ENCODE results near the gene CLDN9.

CLDN9 gene

DNA sequence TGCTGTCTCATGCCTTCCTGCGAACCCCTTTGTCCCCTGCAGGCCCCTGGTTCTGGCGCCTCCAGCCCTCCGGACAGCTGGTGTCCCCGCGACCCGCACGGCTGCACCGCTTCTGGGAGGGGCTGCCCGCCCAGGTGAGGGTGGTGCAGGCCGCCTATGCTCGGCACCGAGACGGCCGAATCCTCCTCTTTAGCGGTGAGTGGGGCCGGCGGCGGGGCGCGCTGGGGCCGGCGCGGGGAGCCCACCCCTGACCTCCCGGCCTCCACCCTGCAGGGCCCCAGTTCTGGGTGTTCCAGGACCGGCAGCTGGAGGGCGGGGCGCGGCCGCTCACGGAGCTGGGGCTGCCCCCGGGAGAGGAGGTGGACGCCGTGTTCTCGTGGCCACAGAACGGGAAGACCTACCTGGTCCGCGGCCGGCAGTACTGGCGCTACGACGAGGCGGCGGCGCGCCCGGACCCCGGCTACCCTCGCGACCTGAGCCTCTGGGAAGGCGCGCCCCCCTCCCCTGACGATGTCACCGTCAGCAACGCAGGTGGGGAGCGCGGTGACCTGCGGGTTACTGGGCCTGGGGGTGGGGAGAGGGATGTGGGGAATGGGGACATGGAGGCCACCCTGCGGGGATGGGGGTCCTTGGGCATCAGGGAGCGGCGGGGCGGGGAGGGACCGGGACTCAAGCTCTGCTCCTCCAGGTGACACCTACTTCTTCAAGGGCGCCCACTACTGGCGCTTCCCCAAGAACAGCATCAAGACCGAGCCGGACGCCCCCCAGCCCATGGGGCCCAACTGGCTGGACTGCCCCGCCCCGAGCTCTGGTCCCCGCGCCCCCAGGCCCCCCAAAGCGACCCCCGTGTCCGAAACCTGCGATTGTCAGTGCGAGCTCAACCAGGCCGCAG lies 45.7 kb downstream of the CLDN9 start:
- peak; percentile 39 for DNase-seq

DNA sequence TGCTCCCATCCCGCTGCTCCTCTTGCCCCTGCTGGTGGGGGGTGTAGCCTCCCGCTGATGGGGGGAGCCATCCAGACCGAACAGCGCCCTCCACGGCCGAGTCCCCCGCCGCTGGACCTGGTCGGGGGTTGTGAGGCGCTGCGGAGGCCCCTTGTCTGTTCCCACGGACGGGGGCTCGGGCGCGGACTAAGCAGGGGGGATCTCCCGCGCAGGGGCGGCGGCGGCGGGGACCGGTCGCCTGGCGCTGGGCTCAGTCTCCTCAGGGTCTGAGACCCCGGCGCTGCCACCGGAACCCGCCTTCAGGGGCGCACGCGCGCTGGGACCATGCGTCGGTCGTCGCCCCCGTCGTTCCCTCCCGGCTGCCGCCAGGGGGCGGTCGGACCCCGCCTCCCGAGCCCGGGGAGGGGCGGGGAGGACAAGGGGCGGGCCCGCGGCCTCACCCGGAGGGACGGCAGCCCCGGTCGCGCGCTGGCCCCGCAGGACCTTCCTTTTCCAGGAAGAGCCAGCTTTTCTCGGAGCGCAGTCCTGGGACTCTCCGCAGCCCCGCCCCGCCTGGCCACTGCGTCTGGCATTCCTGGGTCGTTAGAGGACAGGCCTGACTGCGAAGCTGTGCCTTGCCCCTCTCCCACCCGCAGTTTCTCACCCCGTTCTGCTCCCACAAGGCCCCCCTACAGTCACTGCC lies 46.5 kb downstream of the CLDN9 start:
- DNase-seq, result peak; percentile 59

DNA sequence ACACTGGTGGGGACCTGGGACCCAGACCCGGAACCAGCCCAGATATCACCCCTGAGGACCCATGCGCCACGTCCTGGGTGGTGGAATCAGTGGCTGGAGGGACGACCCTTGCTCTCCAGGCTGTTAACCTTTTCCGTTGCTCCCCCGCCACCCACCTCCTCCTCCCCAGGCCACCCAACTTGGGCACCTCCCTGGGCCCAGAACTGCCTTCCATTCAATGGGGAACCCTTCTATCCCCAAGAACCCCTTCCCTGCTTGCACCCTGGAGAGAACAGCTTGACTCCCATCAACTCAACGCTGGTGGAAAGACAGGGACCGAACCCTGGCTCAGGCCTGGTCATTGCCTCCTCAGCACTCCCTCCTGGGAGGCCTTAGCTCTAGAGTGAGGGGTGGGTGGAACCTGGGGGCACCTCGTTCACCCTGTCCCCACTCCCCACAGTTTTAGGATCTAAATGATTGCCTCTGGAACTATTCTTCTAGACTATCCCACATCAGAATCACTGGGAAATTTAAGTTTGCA lies 47.1 kb downstream of the CLDN9 start:
- no peak for DNase-seq

DNA sequence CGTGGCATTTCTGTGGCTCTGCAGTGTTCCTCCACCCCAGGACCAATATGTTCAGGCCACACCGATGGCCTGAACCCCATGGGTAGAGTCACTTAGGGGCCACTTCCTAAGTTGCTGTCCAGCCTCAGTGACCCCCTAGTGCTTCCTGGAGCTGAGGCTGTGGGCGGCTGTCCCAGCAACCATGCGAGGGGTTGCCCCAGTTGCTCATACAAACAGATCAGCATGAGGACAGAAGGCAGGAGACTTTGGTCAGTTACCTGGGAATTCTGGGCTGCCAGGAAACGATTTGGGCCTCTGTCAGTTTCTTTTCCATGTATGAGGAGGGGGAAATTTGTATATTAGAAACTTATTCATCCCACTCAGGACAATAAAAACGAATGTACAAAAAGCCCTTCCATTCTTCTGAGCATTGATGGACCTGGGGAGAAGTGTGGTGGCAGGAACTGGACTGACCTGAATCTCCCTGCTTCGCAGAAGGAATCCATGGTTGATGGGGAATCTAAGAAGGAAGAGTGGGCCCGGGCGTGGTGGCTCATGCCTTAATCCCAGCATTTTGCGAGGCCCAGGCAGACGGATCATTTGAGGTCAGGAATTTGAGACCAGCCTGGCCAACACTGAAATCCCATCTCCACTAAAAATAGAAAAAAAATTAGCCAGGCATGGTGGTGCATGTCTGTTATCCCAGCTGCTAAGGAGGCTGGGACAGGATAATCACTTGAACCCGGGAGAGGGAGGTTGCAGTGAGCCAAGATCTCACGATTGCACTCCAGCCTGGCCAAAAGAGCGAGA lies 47.8 kb downstream of the CLDN9 start:
- DNase-seq, result no peak

DNA sequence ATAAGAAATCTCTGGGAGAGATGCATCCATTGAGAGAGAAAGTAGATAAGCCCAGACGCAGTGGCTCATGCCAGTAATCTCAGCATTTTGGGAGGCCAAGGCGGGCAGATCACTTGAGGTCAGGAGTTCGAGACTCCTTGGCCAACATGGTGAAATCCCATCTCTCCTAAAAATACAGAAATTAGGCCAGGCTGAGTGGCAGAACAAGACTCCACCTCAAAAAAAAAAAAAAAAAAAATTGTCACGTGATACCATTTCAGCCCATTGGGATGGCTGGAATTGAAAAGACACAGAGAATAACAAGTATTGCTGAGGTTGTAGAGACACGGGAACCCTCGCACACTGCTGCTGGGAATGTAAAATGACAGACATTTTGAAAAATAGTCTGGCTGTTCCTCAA lies 49.8 kb downstream of the CLDN9 start:
- DNase-seq, result no peak

DNA sequence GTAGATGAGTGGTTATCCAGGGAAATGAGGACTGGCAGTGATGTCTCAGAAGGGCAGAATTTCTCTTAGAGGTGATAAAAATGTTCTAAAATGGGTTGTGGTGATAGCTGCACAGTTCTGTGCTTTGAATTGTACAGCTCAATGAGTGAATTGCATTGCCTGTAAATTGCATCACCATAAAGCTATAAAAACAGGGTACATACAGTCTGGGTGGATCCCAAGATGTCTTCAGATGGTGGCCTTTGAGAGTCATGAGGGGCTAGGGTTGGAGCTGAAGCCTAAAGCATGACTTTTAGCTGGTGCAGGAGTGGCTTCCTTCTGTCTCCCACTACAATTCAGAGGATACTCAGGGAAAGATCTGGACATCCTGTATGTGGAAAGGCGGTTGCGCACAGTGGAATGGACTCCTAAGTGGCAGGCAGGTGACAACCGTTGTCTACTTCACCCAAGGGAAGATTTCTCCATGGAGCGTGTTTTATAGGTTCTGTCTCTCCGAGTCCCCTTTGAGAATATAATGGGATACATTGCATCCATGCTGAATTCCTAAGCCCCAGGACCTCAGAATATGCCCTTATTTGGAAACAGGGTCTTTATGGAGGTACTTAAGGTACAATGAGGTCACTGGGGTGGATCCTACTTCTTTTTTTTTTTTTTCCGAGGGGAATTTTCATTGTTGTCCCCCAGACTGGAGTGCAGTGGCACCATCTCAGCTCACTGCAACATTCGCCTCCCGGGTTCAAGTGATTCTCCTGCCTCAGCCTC lies 51.1 kb downstream of the CLDN9 start:
- no peak for DNase-seq
